Right renal pelvis (tissue), 4 donors: ENCODE measurements around the gene RPAP3. TPM values are rescaled to one million over a fixed set of nuclear protein-coding genes. Genes with fewer than 3 reads are reported as not detected.
"Not testable (repeated sequence)": the region's sequence is repeated elsewhere in the genome, so short reads cannot be mapped to it uniquely, and the experiment has no call there.

Source experiments
- DNase-seq, 4 donors: peaks; one replicate each; pipeline ENCODE4 v3.0.0-alpha.2; 2013; ENCODE audit warnings: low read depth in 4 of 4, low spot score in 3 of 4, missing footprints in 1 of 4
- polyA plus RNA-seq, 4 donors: library from polyadenylated mRNA; unstranded; fragments of 120-200 nt; gene quantifications; one replicate each; pipeline ENCODE4 v1.2.1, GENCODE V29; 2013; ENCODE audit not compliant: insufficient read length in 4 of 4

RPAP3 gene
- polyA plus RNA-seq, 4 donors: 44.9 to 52.4 (median 51.2) TPM

GRCh38 chr12:47698055-47698454, 7.8 kb downstream of the RPAP3 start:
- no peak for DNase-seq

GRCh38 chr12:47689215-47689614, 16.6 kb downstream of the RPAP3 start:
- DNase-seq: no peak

GRCh38 chr12:47687636-47688035, 18.2 kb downstream of the RPAP3 start:
- no peak for DNase-seq

GRCh38 chr12:47686645-47687240, 19.1 kb downstream of the RPAP3 start:
- peak in 1 of 4 donors; percentile 15 for DNase-seq

GRCh38 chr12:47679785-47680184, 26.0 kb downstream of the RPAP3 start:
- DNase-seq: no peak

- DNase-seq: no peak
These were observed 33.8 kb downstream of the RPAP3 start for GRCh38 chr12:47672068-47672467.

GRCh38 chr12:47667935-47668334, 37.9 kb downstream of the RPAP3 start:
- not testable (repeated sequence) for DNase-seq

- DNase-seq: no peak
These were observed 53.2 kb downstream of the RPAP3 start for GRCh38 chr12:47652521-47653234.

- peak; percentile 12 to 22 (median 18) for DNase-seq
These were observed 54.2 kb downstream of the RPAP3 start for GRCh38 chr12:47651368-47652254.

- no peak for DNase-seq
These were observed 55.4 kb downstream of the RPAP3 start for GRCh38 chr12:47650469-47650868.

- DNase-seq: no peak
These were observed 56.4 kb downstream of the RPAP3 start for GRCh38 chr12:47649381-47649780.

- no peak for DNase-seq
These were observed 57.7 kb downstream of the RPAP3 start for GRCh38 chr12:47648056-47648579.

- not testable (repeated sequence) for DNase-seq
These were observed 63.5 kb downstream of the RPAP3 start for GRCh38 chr12:47642310-47642709.

- DNase-seq: no peak
These were observed 68.7 kb downstream of the RPAP3 start for GRCh38 chr12:47636908-47637780.

GRCh38 chr12:47635770-47636169, 70.1 kb downstream of the RPAP3 start:
- DNase-seq: not testable (repeated sequence)

GRCh38 chr12:47634127-47634526, 71.7 kb downstream of the RPAP3 start:
- no peak for DNase-seq

- no peak for DNase-seq
These were observed 83.9 kb downstream of the RPAP3 start for GRCh38 chr12:47621960-47622359.

GRCh38 chr12:47617476-47617875, 88.4 kb downstream of the RPAP3 start:
- no peak for DNase-seq

GRCh38 chr12:47616440-47616839, 89.4 kb downstream of the RPAP3 start:
- DNase-seq: no peak

- no peak for DNase-seq
These were observed 90.1 kb downstream of the RPAP3 start for GRCh38 chr12:47615711-47616110.
